CD4-positive, alpha-beta memory T cell (primary cell): ENCODE data around the gene DIAPH2. TPM values are rescaled to one million over a fixed set of nuclear protein-coding genes. Genes with fewer than 3 reads are reported as not detected.

Source experiments
- CTCF ChIA-PET: fragments of 350-600 bp; sonication (Branson Sonifier 250); formaldehyde crosslinking; loops from one replicate; lab custom pipeline; 2021; ENCODE audit warnings: inconsistent platforms; ENCODE audit not compliant: partially characterized antibody; lab: Charles Lee
- POLR2A ChIA-PET: fragments of 350-600 bp; sonication (Branson Sonifier 250); formaldehyde crosslinking; loops from one replicate; lab custom pipeline; 2021; ENCODE audit not compliant: partially characterized antibody; lab: Charles Lee
- DNase-seq, 5 donors: peaks; one replicate each; pipeline versions ENCODE4 v3.0.0 to v3.0.0-alpha.2; 2020 to 2022; ENCODE audit warnings: mixed read lengths in 1 of 5
- H3K27ac ChIP-seq: one replicate; pipeline ENCODE4 v1.7.0; 2013; ENCODE audit warnings: low read depth, low read length
- H3K27me3 ChIP-seq: 2 replicates; pipeline ENCODE4 v1.7.0; 2013; ENCODE audit warnings: mild to moderate bottlenecking, low read length, moderate library complexity; ENCODE audit not compliant: insufficient read depth
- H3K36me3 ChIP-seq: 2 replicates; pipeline ENCODE4 v1.7.0; 2013; ENCODE audit warnings: mild to moderate bottlenecking, low read length, moderate library complexity; ENCODE audit not compliant: insufficient read depth
- H3K4me1 ChIP-seq: 2 replicates; pipeline ENCODE4 v1.7.0; 2013; ENCODE audit warnings: mild to moderate bottlenecking, low read length, moderate library complexity; ENCODE audit not compliant: insufficient read depth
- H3K4me3 ChIP-seq, 2 donors: one replicate each; pipeline ENCODE4 v1.7.0; 2013; ENCODE audit warnings: low read length in 2 of 2, mild to moderate bottlenecking in 1 of 2
- H3K9me3 ChIP-seq, 2 donors: one replicate each; pipeline ENCODE4 v1.7.0; 2013; ENCODE audit warnings: low read length in 2 of 2, control low read depth in 1 of 2; ENCODE audit not compliant: control insufficient read depth in 1 of 2
- H3K27ac Mint-ChIP-seq, 7 donors: one replicate each; pipeline ENCODE4 v1.8.0; 2020 to 2021; ENCODE audit warnings: mixed read lengths in 7 of 7, mild to moderate bottlenecking in 6 of 7, inconsistent platforms in 3 of 7, moderate library complexity in 3 of 7
- H3K27me3 Mint-ChIP-seq, 2 donors: one replicate each; pipeline ENCODE4 v1.8.0; 2020 to 2021; ENCODE audit warnings: mixed read lengths in 2 of 2
- H3K36me3 Mint-ChIP-seq, 2 donors: one replicate each; pipeline ENCODE4 v1.8.0; 2020 to 2021; ENCODE audit warnings: mixed read lengths in 2 of 2, inconsistent platforms in 1 of 2, mild to moderate bottlenecking in 1 of 2
- H3K4me1 Mint-ChIP-seq, 4 donors: one replicate each; pipeline ENCODE4 v1.8.0; 2020 to 2021; ENCODE audit warnings: mixed read lengths in 4 of 4, mild to moderate bottlenecking in 1 of 4
- H3K4me3 Mint-ChIP-seq, 8 donors: one replicate each; pipeline ENCODE4 v1.8.0; 2020 to 2021; ENCODE audit warnings: mixed read lengths in 8 of 8, mild to moderate bottlenecking in 7 of 8, moderate library complexity in 6 of 8, inconsistent platforms in 3 of 8
- H3K9me3 Mint-ChIP-seq, 8 donors: one replicate each; pipeline ENCODE4 v1.8.0; 2020 to 2021; ENCODE audit warnings: mixed read lengths in 8 of 8, mild to moderate bottlenecking in 5 of 8, inconsistent platforms in 3 of 8, moderate library complexity in 1 of 8
- intact Hi-C: fragments of 100-400 bp; cut with micrococcal nuclease; formaldehyde crosslinking; loops from one replicate; pipeline ENCODE4 v1.15.1; 2023
- polyA plus RNA-seq, 2 donors: library from polyadenylated mRNA; unstranded; fragments of 300-500 nt; fragmentation: Illumina TruSeq; gene quantifications; one replicate each; pipeline ENCODE4 v1.2.3, GENCODE V29; 2021
- total RNA-seq, 2 experiments: library from RNA; stranded (reverse); gene quantifications; one replicate each; pipeline ENCODE4 v1.2.3, GENCODE V29; 2021

The DIAPH2 gene
- total and polyA plus RNA-seq, 4 experiments from 2014 or later, result 9.6 to 13.8 (median 11.6) TPM

DNA sequence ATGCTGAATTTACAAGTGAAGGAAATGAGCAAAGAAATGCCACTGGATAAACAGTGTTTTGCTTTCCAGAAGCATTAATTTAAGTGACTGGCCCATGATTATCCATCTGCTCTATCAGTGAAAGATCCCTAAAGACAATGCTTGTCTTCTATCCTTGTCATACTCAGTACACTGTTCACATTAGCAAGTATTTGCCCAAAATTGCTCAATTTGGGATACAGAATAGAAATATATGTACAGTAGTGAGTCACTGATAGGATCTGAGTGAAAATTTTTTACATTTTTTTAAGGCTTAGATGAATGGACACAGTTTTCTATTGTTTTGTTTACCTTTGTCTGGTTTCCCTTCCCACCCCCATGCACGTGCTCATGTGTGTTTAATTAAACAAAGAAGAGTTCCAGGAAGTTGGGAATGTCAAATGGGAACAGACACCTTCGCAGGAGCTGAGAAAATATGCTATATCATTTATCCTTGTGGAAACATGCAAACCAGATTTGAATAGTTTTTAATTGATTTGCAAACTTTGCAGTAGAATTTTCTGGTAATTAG, 855.4 kb downstream of the DIAPH2 start:
- Mint-ChIP-seq H3K27me3 (no peaks in the 10 kb centered on the region), H3K27ac (no peak overlapping the region), H3K4me3 (no peak overlapping the region), H3K9me3 (no peaks in the 10 kb centered on the region), H3K4me1 (no peaks in the 10 kb centered on the region), H3K36me3 (no peaks in the 10 kb centered on the region)
- Histone ChIP-seq H3K27ac (no peak overlapping the region), H3K27me3 (no peaks in the 10 kb centered on the region), H3K4me1 (no peaks in the 10 kb centered on the region), H3K4me3 (no peak overlapping the region), H3K36me3 (no peaks in the 10 kb centered on the region), H3K9me3 (no peaks in the 10 kb centered on the region)
- CTCF ChIA-PET, result interaction anchor here (0.6 kb wide), 1 partner anchor 44 kb away, joined by 5 read pairs; no protein-coding TSS in a partner anchor
- POLR2A ChIA-PET, result no interaction called here
- no peak for DNase-seq
- intact Hi-C loops, result no loop called here

DNA sequence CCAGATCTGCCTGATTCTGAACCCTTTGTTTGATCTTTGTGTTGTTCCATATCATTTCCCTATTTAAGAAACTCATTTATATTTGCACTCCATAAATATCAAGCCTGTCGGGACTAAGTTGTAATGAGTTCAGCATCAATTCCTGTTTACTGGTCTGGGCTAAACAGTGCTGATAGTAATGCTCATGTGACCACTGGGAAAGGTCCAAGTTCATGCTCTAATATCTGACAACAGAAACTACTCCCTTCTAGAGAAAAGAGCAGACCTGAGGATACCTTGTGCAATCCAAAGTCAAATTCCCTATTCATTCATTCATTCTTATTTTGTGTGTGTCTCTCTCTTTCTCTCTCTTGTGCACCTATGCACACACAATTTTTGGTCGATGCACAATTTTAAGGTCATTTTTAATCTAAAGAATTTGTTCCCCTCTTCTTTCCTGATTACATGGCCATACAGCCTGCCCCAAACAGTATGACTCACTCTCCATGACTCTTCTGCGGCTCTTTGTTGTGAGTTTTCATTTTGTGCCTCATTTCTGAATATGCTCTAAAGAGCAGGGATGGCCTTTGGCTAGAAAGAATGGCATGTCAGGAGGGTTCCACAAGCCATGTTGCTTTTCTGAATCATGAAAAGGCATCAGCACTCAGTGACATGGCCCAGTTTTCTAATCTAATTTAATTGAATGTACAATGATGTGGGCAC, 863.4 kb downstream of the DIAPH2 start:
- Histone ChIP-seq H3K36me3 (no peaks in the 10 kb centered on the region), H3K9me3 (no peaks in the 10 kb centered on the region), H3K27ac (no peak overlapping the region), H3K4me3 (no peak overlapping the region), H3K27me3 (no peaks in the 10 kb centered on the region), H3K4me1 (no peaks in the 10 kb centered on the region)
- Mint-ChIP-seq H3K27ac (no peak overlapping the region), H3K4me1 (no peaks in the 10 kb centered on the region), H3K9me3 (no peaks in the 10 kb centered on the region), H3K4me3 (no peak overlapping the region), H3K36me3 (no peaks in the 10 kb centered on the region), H3K27me3 (no peaks in the 10 kb centered on the region)
- ChIA-PET POLR2A (no interaction called here), CTCF (no interaction called here)
- DNase-seq, result no peak
- intact Hi-C loops, result no loop called here

- Histone ChIP-seq H3K9me3 (no peaks in the 10 kb centered on the region), H3K4me3 (no peak overlapping the region), H3K4me1 (no peaks in the 10 kb centered on the region), H3K27ac (no peak overlapping the region), H3K36me3 (no peaks in the 10 kb centered on the region), H3K27me3 (no peaks in the 10 kb centered on the region)
- no peaks in the 10 kb centered on the region for H3K27me3 Mint-ChIP-seq
- H3K4me3 Mint-ChIP-seq, result no peak overlapping the region
- H3K36me3 Mint-ChIP-seq, result no peaks in the 10 kb centered on the region
- H3K9me3 Mint-ChIP-seq, result no peaks in the 10 kb centered on the region
- no peak overlapping the region for H3K27ac Mint-ChIP-seq
- H3K4me1 Mint-ChIP-seq, result no peaks in the 10 kb centered on the region
- DNase-seq, result no peak
- POLR2A ChIA-PET, result no interaction called here
- intact Hi-C loops, result no loop called here
- CTCF ChIA-PET, result no interaction called here
These were observed 867.2 kb downstream of the DIAPH2 start for GRCh38 chrX:97551821-97552220.

DNA sequence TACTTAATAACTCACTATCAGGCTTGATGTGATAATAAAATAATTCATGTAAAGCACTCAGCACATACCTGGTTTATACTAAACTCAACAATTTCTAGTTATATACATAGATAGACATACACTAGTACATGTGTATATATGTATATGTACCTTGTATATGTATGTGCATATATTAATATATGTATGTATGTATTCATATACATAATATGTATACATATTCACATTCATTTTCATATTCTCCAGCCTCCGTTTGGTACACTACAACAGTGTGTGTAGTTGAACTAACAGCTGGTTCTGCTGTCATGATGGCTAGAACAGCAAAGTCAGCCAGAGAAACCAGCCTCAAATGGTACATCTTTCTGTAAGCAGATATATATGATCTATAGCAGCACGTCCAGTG, 869.2 kb downstream of the DIAPH2 start:
- intact Hi-C loops, result no loop called here
- Histone ChIP-seq H3K4me3 (no peak overlapping the region), H3K4me1 (no peaks in the 10 kb centered on the region), H3K9me3 (no peaks in the 10 kb centered on the region), H3K27me3 (no peaks in the 10 kb centered on the region), H3K27ac (no peak overlapping the region), H3K36me3 (no peaks in the 10 kb centered on the region)
- CTCF ChIA-PET, result no interaction called here
- Mint-ChIP-seq H3K4me1 (no peaks in the 10 kb centered on the region), H3K27ac (no peak overlapping the region), H3K36me3 (no peaks in the 10 kb centered on the region), H3K27me3 (peaks cover 0 to 1% of the 10 kb centered on the region in 2 donors), H3K9me3 (peaks cover 0 to 5% (median 0%) of the 10 kb centered on the region in 8 donors), H3K4me3 (no peak overlapping the region)
- POLR2A ChIA-PET, result no interaction called here
- no peak for DNase-seq

- POLR2A ChIA-PET, result no interaction called here
- Histone ChIP-seq H3K36me3 (no peaks in the 10 kb centered on the region), H3K9me3 (no peaks in the 10 kb centered on the region), H3K27ac (no peak overlapping the region), H3K4me3 (no peak overlapping the region), H3K4me1 (no peaks in the 10 kb centered on the region), H3K27me3 (no peaks in the 10 kb centered on the region)
- peaks cover 0 to under 1% (median under 1%) of the 10 kb centered on the region in 4 donors for H3K4me1 Mint-ChIP-seq
- peaks cover 0 to 5% (median 0%) of the 10 kb centered on the region in 8 donors for H3K9me3 Mint-ChIP-seq
- peaks cover 0 to 1% of the 10 kb centered on the region in 2 donors for H3K27me3 Mint-ChIP-seq
- no peak overlapping the region for H3K27ac Mint-ChIP-seq
- intact Hi-C loops, result no loop called here
- CTCF ChIA-PET, result no interaction called here
- DNase-seq, result no peak
- H3K36me3 Mint-ChIP-seq, result no peaks in the 10 kb centered on the region
- H3K4me3 Mint-ChIP-seq, result no peak overlapping the region
These were observed 871.7 kb downstream of the DIAPH2 start for GRCh38 chrX:97556359-97556758.

DNA sequence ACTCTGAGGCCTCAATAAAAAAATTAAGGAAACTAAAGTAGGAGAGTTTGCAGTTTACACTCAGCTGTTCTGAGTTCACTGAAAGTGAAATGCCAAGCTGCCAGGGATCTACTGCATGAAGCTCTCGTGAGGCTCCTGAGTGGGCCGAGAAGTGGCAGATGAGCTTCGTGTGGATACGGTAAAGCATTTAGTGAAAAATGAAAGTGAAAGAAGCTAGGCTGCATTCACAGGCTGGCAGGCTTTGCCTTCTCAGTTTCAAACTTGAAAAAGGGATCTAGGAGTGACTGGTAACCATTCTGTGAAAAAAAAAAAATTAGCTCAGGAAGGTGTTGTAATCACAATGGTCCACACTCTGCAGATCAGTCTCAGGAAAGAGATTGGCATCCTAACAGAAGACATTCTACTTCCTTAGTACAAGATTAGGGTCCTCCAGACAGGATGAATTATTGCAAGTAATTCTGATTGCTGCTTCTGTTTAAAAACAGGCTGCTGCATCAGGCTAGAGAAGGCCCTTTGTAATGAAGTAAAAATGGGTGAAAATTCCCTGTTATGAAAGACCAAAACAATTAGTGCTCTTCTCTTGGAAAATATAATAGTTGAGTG, 879.0 kb downstream of the DIAPH2 start:
- Mint-ChIP-seq H3K36me3 (no peaks in the 10 kb centered on the region), H3K9me3 (no peaks in the 10 kb centered on the region), H3K27ac (peak overlapping the region; percentile 85 to 94 (median 90)), H3K27me3 (no peaks in the 10 kb centered on the region), H3K4me3 (peak overlapping the region; percentile 82 to 95 (median 90)), H3K4me1 (peaks cover 6 to 17% (median 13%) of the 10 kb centered on the region in 4 donors)
- DNase-seq, result peak; percentile 39 to 69 (median 58)
- no peaks in the 10 kb centered on the region for H3K9me3 ChIP-seq
- H3K4me1 ChIP-seq, result peaks cover 20% of the 10 kb centered on the region
- H3K27me3 ChIP-seq, result no peaks in the 10 kb centered on the region
- ChIA-PET CTCF (interaction anchor here (0.8 kb wide), 1 partner anchor 58 kb away, joined by 3 read pairs; no protein-coding TSS in a partner anchor), POLR2A (no interaction called here)
- no peaks in the 10 kb centered on the region for H3K36me3 ChIP-seq
- intact Hi-C loops, result no loop called here
- peak overlapping the region in 1 of 2 donors; percentile 35 for H3K4me3 ChIP-seq
- peak overlapping the region; percentile 30 for H3K27ac ChIP-seq

GRCh38 chrX:97564496-97564895, 879.9 kb downstream of the DIAPH2 start:
- POLR2A ChIA-PET, result no interaction called here
- Histone ChIP-seq H3K36me3 (no peaks in the 10 kb centered on the region), H3K4me1 (peaks cover 20% of the 10 kb centered on the region), H3K9me3 (no peaks in the 10 kb centered on the region), H3K27me3 (no peaks in the 10 kb centered on the region), H3K27ac (no peak overlapping the region), H3K4me3 (no peak overlapping the region)
- H3K36me3 Mint-ChIP-seq, result no peaks in the 10 kb centered on the region
- CTCF ChIA-PET, result interaction anchor here (1.2 kb wide), 1 partner anchor 11 kb away, joined by 3 read pairs; no protein-coding TSS in a partner anchor
- peaks cover 6 to 17% (median 13%) of the 10 kb centered on the region in 4 donors for H3K4me1 Mint-ChIP-seq
- no peaks in the 10 kb centered on the region for H3K9me3 Mint-ChIP-seq
- intact Hi-C loops, result no loop called here
- peak in 1 of 5 donors; percentile 2 for DNase-seq
- H3K27ac Mint-ChIP-seq, result peak overlapping the region in 3 of 7 donors; percentile 32 to 86 (median 72)
- no peaks in the 10 kb centered on the region for H3K27me3 Mint-ChIP-seq
- H3K4me3 Mint-ChIP-seq, result peak overlapping the region in 3 of 8 donors; percentile 92 to 93 (median 92)
